T-helper 1 cell treated with Interleukin-12 subunit alpha and Interleukin-12 subunit beta and Interleukin-4 antibody, amounts not matched to agents 30 ng/mL and 1 ng/mL, for 36 hours (primary cell): ENCODE measurements around the gene SMKR1. TPM values are rescaled to one million over a fixed set of nuclear protein-coding genes. Genes with fewer than 3 reads are reported as not detected.

Source experiments
- total RNA-seq: library from RNA; stranded (reverse); gene quantifications from 2 replicates; pipeline ENCODE4 v1.2.3, GENCODE V29; 2022

Gene SMKR1
- total RNA-seq, 1 donor from 2014 or later: 1.1 TPM

Other genes starting within 250 kb of the SMKR1 start
- 38.1 and 40.2 TPM in 2 replicates for gene STRIP2, start 68.1 kb upstream of the SMKR1 start, total RNA-seq
- 25.2 and 28.1 TPM in 2 replicates for gene NRF1, start 109.2 kb downstream of the SMKR1 start, total RNA-seq